K562 (cell line): ENCODE results near the gene FAM227B. TPM values are rescaled to one million over a fixed set of nuclear protein-coding genes. Genes with fewer than 3 reads are reported as not detected.

Experiments
- ATAC-seq: fragments of 200-7000 bp; cut with Tn5 transposase; 3 replicates; pipeline ENCODE4 v1.9.1; 2020; ENCODE audit warnings: moderate library complexity
- BruUV-seq: library from RNA; stranded (reverse); fragments of 400-500 nt; replicated peaks from 2 replicates; lab custom pipeline; 2021; lab: Mats Ljungman, UMichigan
- CTCF ChIA-PET: fragments of 300-600 bp; formaldehyde crosslinking; extraction: SDS; loops from one replicate; lab custom pipeline; 2021; ENCODE audit warnings: low intra/inter-chr PET ratio; lab: Yijun Ruan, JAX
- POLR2A ChIA-PET: fragments of 300-600, 350-650 bp; sonication (Branson Sonifier 250); formaldehyde crosslinking; extraction: SDS; loops from one replicate; lab custom pipeline; 2021; ENCODE audit warnings: antibody characterized with exemption, inconsistent platforms; lab: Yijun Ruan, JAX
- DNase-seq, 4 experiments: peaks; one replicate each; pipeline versions ENCODE4 v3.0.0 to v3.0.0-alpha.2; 2011 to 2018; ENCODE audit warnings: low spot score in 3 of 4, mixed read lengths in 3 of 4; ENCODE audit errors: extremely low read depth in 1 of 4
- FAIRE-seq: peaks from 2 replicates; lab custom pipeline; 2011; peaks lifted over from hg19 to GRCh38; lab: Jason Lieb, UNC
- H2AFZ ChIP-seq: 2 replicates; pipeline ENCODE4 v1.6.0; 2011; ENCODE audit warnings: low read depth, low read length, control low read depth, inconsistent platforms
- H3K27ac ChIP-seq: fragments of 200-600 bp; 3 replicates; pipeline ENCODE4 v1.8.0; 2011; ENCODE audit warnings: low read depth, mild to moderate bottlenecking, control low read depth, inconsistent platforms, low read length, moderate library complexity, mixed read lengths; ENCODE audit errors: extremely low read depth
- H3K27me3 ChIP-seq, 2 experiments: fragments of 300-600 bp in 1 of 2; 2 replicates in 1 of 2; 3 replicates in 1 of 2; pipeline versions ENCODE4 v1.6.0 to v1.8.0; 2011; ENCODE audit warnings: inconsistent platforms in 2 of 2, low read length in 2 of 2, mild to moderate bottlenecking in 1 of 2, mixed read lengths in 1 of 2, moderate library complexity in 1 of 2; ENCODE audit not compliant: control insufficient read depth in 2 of 2, insufficient read depth in 2 of 2
- H3K36me3 ChIP-seq: fragments of 300-600 bp; 3 replicates; pipeline ENCODE4 v1.8.0; 2011; ENCODE audit warnings: mild to moderate bottlenecking, low read length, inconsistent platforms; ENCODE audit not compliant: control insufficient read depth, insufficient read depth
- H3K4me1 ChIP-seq, 2 experiments: fragments of 200-600 bp in 1 of 2; replicated peaks in 1 of 2; 2 replicates in 1 of 2; 3 replicates in 1 of 2; pipeline versions ENCODE4 v1.5.1 to v1.8.0; 2011; ENCODE audit warnings: inconsistent platforms in 2 of 2, low read length in 2 of 2, mild to moderate bottlenecking in 1 of 2, mixed read lengths in 1 of 2, moderate library complexity in 1 of 2; ENCODE audit not compliant: control insufficient read depth in 2 of 2, insufficient read depth in 2 of 2
- H3K4me2 ChIP-seq: 2 replicates; pipeline ENCODE4 v1.6.1; 2011; ENCODE audit warnings: low read length, control low read depth, inconsistent platforms, mixed read lengths; ENCODE audit not compliant: insufficient read depth
- H3K4me3 ChIP-seq: fragments of 200-600 bp; sonication (generic), shearing (Covaris generic); 2 replicates; pipeline ENCODE4 v1.5.1; 2016; ENCODE audit warnings: control low read depth, inconsistent platforms
- H3K79me2 ChIP-seq: fragments of 200-600 bp; 3 replicates; pipeline ENCODE4 v1.8.0; 2011; ENCODE audit warnings: low read length, inconsistent platforms; ENCODE audit not compliant: control insufficient read depth, insufficient read depth
- H3K9ac ChIP-seq, 2 experiments: 2 replicates each; pipeline versions ENCODE4 v1.6.0 to v1.6.1; 2011; ENCODE audit warnings: low read depth in 2 of 2, low read length in 2 of 2, control low read depth in 1 of 2, inconsistent platforms in 1 of 2, mild to moderate bottlenecking in 1 of 2, mixed read lengths in 1 of 2; ENCODE audit not compliant: insufficient read depth in 1 of 2
- H3K9me1 ChIP-seq: one replicate; pipeline ENCODE4 v1.6.0; 2011; ENCODE audit warnings: inconsistent platforms, mild to moderate bottlenecking, low read length, moderate library complexity; ENCODE audit not compliant: control insufficient read depth, insufficient read depth
- H3K9me3 ChIP-seq: replicated peaks from 2 replicates; pipeline ENCODE4 v1.5.1; 2011; ENCODE audit warnings: low read depth, low read length, inconsistent platforms; ENCODE audit not compliant: control insufficient read depth, insufficient read depth
- H4K20me1 ChIP-seq: replicated peaks from 2 replicates; pipeline ENCODE4 v1.6.1; 2011; ENCODE audit warnings: low read length, inconsistent platforms, mixed read lengths; ENCODE audit not compliant: control insufficient read depth, insufficient read depth
- FOXA1 ChIP-seq: fragments of 450-650 bp; IDR thresholded peaks from 2 replicates; pipeline ENCODE4 v1.6.1; 2016; ENCODE audit warnings: mild to moderate bottlenecking, borderline replicate concordance
- FOXP1 ChIP-seq: sonication (generic); formaldehyde crosslinking; IDR thresholded peaks from 2 replicates; pipeline ENCODE4 v1.8.0; 2022; ENCODE audit warnings: mild to moderate bottlenecking, missing genetic modification reagents
- HDAC1 ChIP-seq, 2 experiments: fragments of 450-650 bp; IDR thresholded peaks; 2 replicates each; pipeline ENCODE4 v1.6.1; 2016 to 2017; ENCODE audit warnings: inconsistent platforms in 1 of 2, mild to moderate bottlenecking in 1 of 2, moderate library complexity in 1 of 2
- HINFP ChIP-seq: fragments of 450-650 bp; conservative IDR thresholded peaks from 2 replicates; pipeline ENCODE4 v1.6.1; 2016; ENCODE audit warnings: missing genetic modification characterization, low read depth, mild to moderate bottlenecking, control low read depth, missing compliant biosample characterization
- PRPF4 ChIP-seq: fragments of 200-400 bp; formaldehyde crosslinking; IDR thresholded peaks from one replicate; pipeline ENCODE4 v1.6.1; 2017; ENCODE audit warnings: low read length, low read depth, mild to moderate bottlenecking; ENCODE audit not compliant: insufficient read depth, poor library complexity, severe bottlenecking
- WGBS: fragments of 100-300 bp; shearing (Covaris generic); methylation state at CpG from one replicate; pipeline ENCODE4 v1.1.6; 2016; ENCODE audit warnings: low coverage, mixed read lengths; ENCODE audit not compliant: insufficient coverage; ENCODE audit errors: missing lambda C conversion rate; 5-methylcytosine and 5-hydroxymethylcytosine counted together
- in situ Hi-C: fragments of 300-500 bp; cut with MboI; formaldehyde crosslinking; loops from 4 replicates; pipeline ENCODE4 v1.15.0; 2018; ENCODE audit warnings: inconsistent platforms, mixed read lengths
- intact Hi-C: fragments of 100-400 bp; cut with micrococcal nuclease; formaldehyde crosslinking; loops from 2 replicates; pipeline ENCODE4 v1.14.2; 2022
- polyA plus RNA-seq, 8 experiments: library from polyadenylated mRNA; depleted of rRNA in 4 of 8; stranded (reverse) in 5 of 8; unstranded in 3 of 8; fragments of >200 nt; fragmentation: Nextera tagmentation in 2 of 8; fragmentation: Illumina TruSeq in 1 of 8; extraction: Ambion mirVana in 2 of 8; extraction: Trizol in 1 of 8; gene quantifications; 2 replicates each; pipeline versions ENCODE4 v1.2.1 to v1.2.3, GENCODE V29; 2011 to 2014; ENCODE audit warnings: inconsistent platforms in 1 of 8, missing spikeins in 1 of 8
- total RNA-seq, 7 experiments: library from RNA; depleted of rRNA in 6 of 7; stranded (reverse); fragments of >200 nt in 6 of 7; fragmentation: Illumina TruSeq in 2 of 7; extraction: Trizol in 2 of 7; gene quantifications; 2 replicates each; pipeline versions ENCODE4 v1.2.1 to v1.2.3, GENCODE V29; 2011 to 2021; ENCODE audit warnings: low replicate concordance in 1 of 7

The FAM227B gene
- total and polyA plus RNA-seq, 9 of the 15 experiments (the other 6 are each of a cell fraction or from before 2014, with no cell fraction given), result 5.1 to 12.5 (median 11.2) TPM

- Histone ChIP-seq H3K4me2 (no peak overlapping the region), H3K27me3 (no peaks in the 10 kb centered on the region; a peak in 1 of 5 replicates), H3K27ac (no peak overlapping the region), H3K9me1 (no peaks in the 10 kb centered on the region)
- FAIRE-seq, result no peak
- POLR2A ChIA-PET, result no interaction called here
- TF ChIP-seq FOXP1 (no peak), FOXA1 (no peak), HDAC1 (IDR thresholded peaks at IDR 0.05) (no peak), HINFP (no peak), PRPF4 (no peak)
- TF ChIP-seq, all 486 proteins: peak for 0
- ATAC-seq (peak; percentile 36; the same call in 1 of the 3 replicates), DNase-seq (no peak)
- H2AFZ ChIP-seq, result no peak overlapping the region
- H4K20me1 ChIP-seq, result no peaks in the 10 kb centered on the region
- H3K9ac ChIP-seq, result no peak overlapping the region; a peak in 1 of 4 replicates
- CTCF ChIA-PET, result no interaction called here
- in situ Hi-C loops, result no loop called here
- intact Hi-C loops, result no loop called here
- no peaks in the 10 kb centered on the region for H3K9me3 ChIP-seq
- no TSS peak for BruUV-seq
- H3K79me2 ChIP-seq, result no peaks in the 10 kb centered on the region
- H3K4me1 ChIP-seq, result peaks cover 0 to 4% of the 10 kb centered on the region in 2 experiments; a peak in 2 of 5 replicates
- WGBS, result 28% methylated on average over 22 of the region's 22 CpGs
- no peak overlapping the region for H3K4me3 ChIP-seq
- H3K36me3 ChIP-seq, result no peaks in the 10 kb centered on the region
These were observed 254.1 kb downstream of the FAM227B start for GRCh38 chr15:49366496-49366895.
